GM19467 (cell line): ENCODE measurements around the gene RYR2.

Source experiments
- ATAC-seq: cut with Tn5 transposase; IDR thresholded peaks from one replicate; pipeline ENCODE4 v1.9.1; 2021; ENCODE audit warnings: mild to moderate bottlenecking, moderate library complexity; ENCODE audit not compliant: unreplicated experiment

RYR2 gene

GRCh38 chr1:237031480-237031879, 10.5 kb upstream of the RYR2 start:
- no peak for ATAC-seq

DNA sequence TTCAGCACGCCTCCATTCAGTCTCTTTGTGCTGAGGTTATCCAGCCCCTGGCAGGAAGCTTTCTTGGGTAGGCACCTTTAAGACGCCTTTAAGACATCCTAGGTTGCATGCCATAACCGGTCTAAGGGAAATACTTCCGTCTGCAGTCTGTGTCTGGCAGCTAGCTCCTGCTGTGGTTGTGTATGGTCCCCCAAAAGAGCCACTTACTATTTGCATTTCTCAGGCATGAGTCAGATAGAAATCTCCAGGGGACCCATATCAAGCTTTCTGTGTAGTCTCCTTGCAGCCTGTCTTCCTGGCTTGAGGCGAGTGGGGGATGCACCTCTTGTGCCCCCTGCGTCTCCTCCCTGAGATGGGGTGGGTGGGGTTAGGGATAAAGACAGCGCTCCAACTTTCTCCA, 10.0 kb upstream of the RYR2 start:
- ATAC-seq, result no peak

GRCh38 chr1:237033061-237033460, 8.9 kb upstream of the RYR2 start:
- no peak for ATAC-seq

DNA sequence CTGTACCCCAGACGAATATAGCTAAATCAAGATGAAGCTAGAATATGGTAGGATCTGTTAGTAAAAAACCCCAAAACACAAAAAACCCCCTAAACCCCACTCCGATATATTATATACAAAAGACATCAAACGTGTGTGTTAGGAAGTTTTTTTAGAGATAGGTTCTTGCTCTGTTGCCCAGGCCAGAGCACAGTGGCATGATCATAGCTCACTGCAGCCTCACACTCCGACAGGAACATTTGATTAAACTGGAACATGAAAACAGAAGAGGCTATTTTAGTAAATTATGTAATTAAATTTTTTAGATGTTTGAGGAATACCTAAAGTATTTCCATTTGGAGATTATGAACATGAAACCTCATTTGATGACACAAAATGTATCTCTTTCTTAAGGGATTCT, 8.2 kb upstream of the RYR2 start:
- ATAC-seq, result no peak

GRCh38 chr1:237035759-237036158, 6.2 kb upstream of the RYR2 start:
- ATAC-seq, result no peak

- no peak for ATAC-seq
These were observed 3.8 kb upstream of the RYR2 start for GRCh38 chr1:237038211-237038610.

DNA sequence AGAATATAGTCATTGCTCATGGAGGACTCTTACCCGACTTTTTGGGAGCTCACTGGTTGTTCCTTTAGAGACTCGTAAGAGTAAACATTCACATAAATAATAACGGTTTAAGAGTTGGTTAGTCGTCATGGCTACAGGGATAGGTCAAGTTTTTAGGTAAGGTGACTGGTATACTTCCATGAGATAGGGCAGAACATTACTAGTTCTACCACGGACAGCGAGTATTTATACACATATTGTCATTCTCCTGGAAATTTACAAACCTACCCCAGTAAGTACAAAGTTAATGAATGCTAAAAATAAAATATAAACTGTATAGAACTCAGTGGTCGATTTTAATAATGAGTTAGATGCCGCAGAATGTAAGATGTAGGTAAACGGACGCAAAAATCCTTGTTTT, 1.2 kb upstream of the RYR2 start:
- ATAC-seq, result no peak

DNA sequence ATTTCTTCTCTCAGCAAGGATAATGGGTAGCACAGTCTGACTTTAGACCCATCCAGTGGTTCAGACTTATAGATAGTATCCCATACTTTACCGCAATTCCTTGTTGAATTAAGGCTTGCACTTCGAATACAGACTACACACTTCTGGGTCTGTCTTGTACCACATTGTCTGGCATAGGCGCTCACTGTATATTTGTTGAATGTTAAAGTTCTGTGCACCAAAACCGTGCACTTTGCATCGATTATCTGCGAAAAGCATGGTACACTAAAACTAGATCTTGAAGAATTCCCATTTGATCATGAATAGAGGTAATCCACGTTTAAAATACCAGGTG, 556 bp upstream of the RYR2 start:
- no peak for ATAC-seq

- no peak for ATAC-seq
These were observed 525 bp downstream of the RYR2 start for GRCh38 chr1:237042526-237042891.

DNA sequence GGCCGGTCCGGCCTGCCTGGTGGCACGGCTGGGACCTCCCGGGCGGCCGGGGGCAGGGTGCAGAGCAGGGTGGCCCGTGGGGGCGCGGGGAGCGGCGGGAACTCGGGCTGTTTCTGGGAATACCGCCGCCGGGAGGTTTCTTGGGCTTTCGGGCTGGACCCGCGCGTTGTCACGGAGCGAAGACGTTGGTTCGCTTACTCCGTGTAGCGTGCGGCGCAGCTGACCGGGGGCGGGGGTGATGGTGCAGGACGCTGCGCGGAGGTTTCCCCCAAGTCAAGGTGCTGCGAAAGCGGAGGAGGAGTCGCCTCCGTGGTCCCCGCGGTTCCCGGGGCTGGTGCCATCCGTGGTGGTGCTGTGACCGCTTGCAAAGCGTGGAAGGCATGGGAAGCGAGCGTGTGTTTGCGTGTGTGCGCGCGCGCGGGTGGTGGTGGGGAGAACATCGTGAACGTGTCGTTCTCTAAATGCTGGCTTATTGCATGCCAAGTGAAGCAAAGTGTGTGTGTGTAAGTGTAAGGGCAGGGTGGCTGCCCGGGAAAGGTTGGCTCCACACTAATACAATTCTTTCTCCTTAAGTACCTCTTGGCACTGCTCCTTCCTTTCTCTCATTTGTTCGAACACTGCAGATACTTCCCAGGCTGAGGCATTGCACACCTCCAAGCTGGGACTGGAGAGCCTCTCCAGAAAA, 1.1 kb downstream of the RYR2 start:
- no peak for ATAC-seq

DNA sequence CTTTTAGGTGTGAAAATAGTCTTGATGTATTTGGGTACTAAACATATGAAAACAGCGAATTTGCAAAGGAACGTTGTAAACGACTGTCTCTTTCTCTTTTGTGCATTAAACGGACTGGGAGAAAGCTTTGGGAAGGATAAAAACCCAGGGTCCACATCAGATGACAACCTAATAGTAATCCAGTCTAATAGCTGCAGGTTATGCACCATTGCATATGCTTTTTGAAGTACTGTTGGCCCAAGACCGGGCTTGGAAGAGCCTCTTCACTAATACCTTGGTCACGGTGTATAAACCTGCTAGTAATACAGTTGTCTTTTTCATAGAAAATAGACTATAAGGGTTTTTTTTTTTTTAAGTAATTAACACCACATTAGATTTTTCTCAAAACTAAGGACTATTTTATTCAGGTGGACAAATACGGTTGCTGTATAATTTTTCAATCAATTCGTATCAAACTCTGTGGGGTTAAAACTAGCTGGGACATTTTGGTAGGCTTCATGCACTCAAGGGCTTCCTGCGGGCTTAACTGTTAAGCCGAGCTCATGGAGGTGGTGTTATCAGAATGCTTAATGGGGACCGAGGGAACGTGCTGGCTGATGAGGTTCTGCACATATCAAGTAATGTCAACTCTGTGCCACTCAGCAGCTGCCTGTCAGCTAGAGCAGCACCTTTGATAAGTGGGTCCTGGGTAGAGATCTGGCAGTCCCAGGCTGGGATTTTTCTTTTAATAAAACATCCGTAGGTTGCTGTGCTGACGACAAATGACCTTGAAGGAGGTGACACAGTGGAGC, 2.1 kb downstream of the RYR2 start:
- ATAC-seq, result no peak

- ATAC-seq, result no peak
These were observed 3.5 kb downstream of the RYR2 start for GRCh38 chr1:237045278-237046016.

DNA sequence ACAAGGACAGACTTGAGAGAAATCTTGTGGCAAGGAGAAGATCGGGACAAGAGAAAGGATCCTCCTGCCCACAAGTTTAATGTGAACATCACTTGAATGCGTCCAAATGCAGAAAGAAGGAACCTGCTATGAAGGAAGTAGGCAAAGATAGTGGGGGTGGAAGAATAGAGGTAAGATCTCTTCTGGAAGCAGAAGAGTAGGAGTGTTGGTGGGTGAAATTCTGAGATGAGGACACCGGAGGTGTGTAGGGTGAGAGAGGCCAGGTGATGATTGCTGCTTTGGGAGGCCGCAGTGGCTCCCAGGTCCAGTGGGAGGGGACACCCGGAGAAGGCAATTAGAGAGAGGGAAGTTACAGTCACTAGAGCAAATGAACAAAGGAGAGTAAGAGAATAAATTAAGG, 6.8 kb downstream of the RYR2 start:
- no peak for ATAC-seq

DNA sequence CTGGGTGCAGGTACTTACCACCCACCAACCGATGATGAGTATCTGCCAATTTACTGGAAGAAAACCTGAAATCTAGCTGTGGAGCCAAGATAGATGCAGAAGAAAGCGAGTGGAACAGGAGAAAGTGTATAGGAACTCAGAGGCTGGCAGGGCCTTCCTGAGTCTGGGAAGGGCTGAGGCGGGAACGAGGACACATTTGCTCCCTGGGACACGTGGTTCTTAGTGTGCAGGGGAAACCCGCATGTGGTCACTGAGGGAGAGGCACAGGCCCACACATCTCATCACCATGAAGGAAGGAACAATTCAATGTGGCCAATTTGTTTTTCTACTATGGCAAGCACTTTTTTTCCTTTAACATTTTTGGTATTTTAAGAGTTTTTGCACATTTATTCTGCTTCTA, 8.2 kb downstream of the RYR2 start:
- no peak for ATAC-seq

GRCh38 chr1:237050915-237051314, 8.9 kb downstream of the RYR2 start:
- ATAC-seq, result no peak

- ATAC-seq, result no peak
These were observed 12.3 kb downstream of the RYR2 start for GRCh38 chr1:237054313-237054712.

DNA sequence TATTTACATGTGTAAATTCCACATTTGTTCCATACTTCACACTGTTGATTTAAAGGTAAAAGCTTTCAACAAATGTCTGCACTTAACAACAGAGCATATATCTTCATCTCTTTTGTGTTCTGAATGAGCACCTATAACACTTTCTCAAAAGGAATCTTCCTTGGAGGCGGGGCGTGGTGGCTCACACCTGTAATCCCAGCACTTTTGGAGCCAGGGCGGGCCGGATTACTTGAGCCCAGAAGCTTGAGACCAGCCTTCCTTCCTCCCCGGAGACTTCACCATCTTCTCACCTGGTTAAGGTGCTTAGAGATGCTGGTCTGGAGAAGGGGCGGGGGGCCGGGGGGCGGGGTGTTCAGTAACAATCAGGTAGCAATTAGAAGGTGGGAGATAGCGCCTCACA, 16.5 kb downstream of the RYR2 start:
- ATAC-seq, result no peak

GRCh38 chr1:237059244-237059643, 17.3 kb downstream of the RYR2 start:
- ATAC-seq, result no peak

DNA sequence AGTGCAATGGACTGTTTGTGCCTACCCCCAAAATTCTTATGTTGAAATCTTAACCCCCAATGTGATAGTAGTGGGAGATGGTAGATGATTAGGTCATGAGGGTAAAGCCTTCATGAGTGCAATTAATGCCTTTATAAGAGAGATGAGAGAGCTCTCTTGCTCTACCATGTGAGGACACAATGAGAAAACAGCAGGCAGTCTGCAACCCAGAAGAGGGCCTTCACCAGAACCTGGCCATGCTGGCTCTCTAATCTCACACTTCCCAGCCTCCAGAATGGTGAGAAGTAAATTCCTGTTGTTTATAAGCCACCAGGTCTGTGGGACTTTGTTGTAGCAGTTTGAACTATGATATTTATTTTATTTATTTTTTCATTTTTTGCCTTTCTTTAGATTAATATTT, 21.0 kb downstream of the RYR2 start:
- ATAC-seq, result no peak

GRCh38 chr1:237065903-237066302, 23.9 kb downstream of the RYR2 start:
- no peak for ATAC-seq

GRCh38 chr1:237070519-237070918, 28.5 kb downstream of the RYR2 start:
- ATAC-seq, result no peak
